Liver (tissue), 9 donors: ENCODE data around the gene PDCD1. TPM values are rescaled to one million over a fixed set of nuclear protein-coding genes. Genes with fewer than 3 reads are reported as not detected.

Source experiments
- DNase-seq: peaks from one replicate; pipeline ENCODE4 v3.0.0-alpha.2; 2017; ENCODE audit warnings: low spot score
- H3K27ac ChIP-seq, 2 donors: one replicate each; pipeline ENCODE4 v1.7.0; 2013; ENCODE audit warnings: inconsistent platforms in 2 of 2, low read length in 2 of 2, control low read depth in 1 of 2, low read depth in 1 of 2, mild to moderate bottlenecking in 1 of 2
- H3K27me3 ChIP-seq, 4 donors: one replicate each; pipeline versions ENCODE4 v1.6.1 to v1.7.0; 2013; ENCODE audit warnings: low read length in 3 of 4, inconsistent platforms in 1 of 4, mild to moderate bottlenecking in 1 of 4, moderate library complexity in 1 of 4; ENCODE audit not compliant: control insufficient read depth in 4 of 4, insufficient read depth in 4 of 4
- H3K36me3 ChIP-seq, 4 donors: one replicate each; pipeline versions ENCODE4 v1.6.1 to v1.7.0; 2013; ENCODE audit warnings: low read length in 3 of 4, mild to moderate bottlenecking in 3 of 4, low read depth in 1 of 4, moderate library complexity in 1 of 4; ENCODE audit not compliant: control insufficient read depth in 4 of 4, insufficient read depth in 3 of 4
- H3K4me1 ChIP-seq, 4 donors: one replicate each; pipeline versions ENCODE4 v1.6.1 to v1.7.0; 2013; ENCODE audit warnings: low read length in 3 of 4, mild to moderate bottlenecking in 3 of 4, moderate library complexity in 1 of 4; ENCODE audit not compliant: control insufficient read depth in 4 of 4, insufficient read depth in 4 of 4
- H3K4me3 ChIP-seq, 3 donors: one replicate each; pipeline versions ENCODE4 v1.6.1 to v1.7.0; 2013; ENCODE audit warnings: low read length in 3 of 3, control low read depth in 1 of 3, low read depth in 1 of 3, mild to moderate bottlenecking in 1 of 3
- H3K9ac ChIP-seq, 2 donors: one replicate each; pipeline ENCODE4 v1.7.0; 2013; ENCODE audit warnings: low read length in 2 of 2, mild to moderate bottlenecking in 2 of 2, moderate library complexity in 2 of 2, control low read depth in 1 of 2, low read depth in 1 of 2
- H3K9me3 ChIP-seq, 4 donors: one replicate each; pipeline versions ENCODE4 v1.6.1 to v1.7.0; 2013; ENCODE audit warnings: low read length in 3 of 4; ENCODE audit not compliant: control insufficient read depth in 4 of 4
- EGR1 ChIP-seq, 2 donors: IDR thresholded peaks; 2 replicates each; pipeline ENCODE4 v1.6.1; 2016 to 2018; ENCODE audit warnings: antibody characterized with exemption in 2 of 2, low read depth in 2 of 2
- FOXA2 ChIP-seq: IDR thresholded peaks from 2 replicates; pipeline ENCODE4 v1.6.1; 2016; ENCODE audit warnings: antibody characterized with exemption
- GABPA ChIP-seq, 2 donors: IDR thresholded peaks in 1 of 2; conservative IDR thresholded peaks in 1 of 2; 2 replicates each; pipeline ENCODE4 v1.6.1; 2016; ENCODE audit warnings: antibody characterized with exemption in 2 of 2, mild to moderate bottlenecking in 1 of 2, moderate library complexity in 1 of 2
- HNF4A ChIP-seq, 2 donors: conservative IDR thresholded peaks; 2 replicates each; pipeline ENCODE4 v1.6.1; 2016; ENCODE audit warnings: antibody characterized with exemption in 2 of 2, mild to moderate bottlenecking in 2 of 2
- HNF4G ChIP-seq: IDR thresholded peaks from 2 replicates; pipeline ENCODE4 v1.6.1; 2016; ENCODE audit warnings: antibody characterized with exemption
- JUND ChIP-seq, 2 donors: IDR thresholded peaks; 2 replicates each; pipeline ENCODE4 v1.6.1; 2016; ENCODE audit warnings: antibody characterized with exemption in 2 of 2
- MAX ChIP-seq: IDR thresholded peaks from 2 replicates; pipeline ENCODE4 v1.6.1; 2016; ENCODE audit warnings: antibody characterized with exemption
- RAD21 ChIP-seq, 2 donors: IDR thresholded peaks; 2 replicates each; pipeline ENCODE4 v1.6.1; 2016; ENCODE audit warnings: antibody characterized with exemption in 2 of 2, mild to moderate bottlenecking in 2 of 2
- REST ChIP-seq: IDR thresholded peaks from 2 replicates; pipeline ENCODE4 v1.6.1; 2016; ENCODE audit warnings: antibody characterized with exemption, mild to moderate bottlenecking
- RXRA ChIP-seq, 2 donors: IDR thresholded peaks; 2 replicates each; pipeline ENCODE4 v1.6.1; 2017 to 2018; ENCODE audit warnings: antibody characterized with exemption in 2 of 2, mild to moderate bottlenecking in 1 of 2
- SP1 ChIP-seq: IDR thresholded peaks from 2 replicates; pipeline ENCODE4 v1.6.1; 2018; ENCODE audit warnings: antibody characterized with exemption, mild to moderate bottlenecking
- TAF1 ChIP-seq: conservative IDR thresholded peaks from 2 replicates; pipeline ENCODE4 v1.6.1; 2016; ENCODE audit warnings: antibody characterized with exemption, mild to moderate bottlenecking
- YY1 ChIP-seq: IDR thresholded peaks from 2 replicates; pipeline ENCODE4 v1.6.1; 2016; ENCODE audit warnings: antibody characterized with exemption, mild to moderate bottlenecking
- ZBTB33 ChIP-seq: IDR thresholded peaks from 2 replicates; pipeline ENCODE4 v1.6.1; 2016; ENCODE audit warnings: antibody characterized with exemption
- WGBS: extraction: QIAGEN DNeasy Blood & Tissue Kit; methylation state at CpG from one replicate; pipeline ENCODE4 v1.1.7; 2013; 5-methylcytosine and 5-hydroxymethylcytosine counted together
- polyA plus RNA-seq, 2 donors: library from polyadenylated mRNA; stranded (reverse) in 1 of 2; unstranded in 1 of 2; fragments of 200-250 nt in 1 of 2; fragments of >200 nt in 1 of 2; fragmentation: Nextera tagmentation in 1 of 2; extraction: Ambion mirVana in 1 of 2; gene quantifications; one replicate each; pipeline versions ENCODE4 v1.2.1 to v1.2.3, GENCODE V29; 2013 to 2015
- total RNA-seq, 2 donors: library from RNA; depleted of rRNA; stranded (reverse); fragments of >200 nt; gene quantifications; one replicate each; pipeline ENCODE4 v1.2.3, GENCODE V29; 2014
- donor health status: healthy.
- donor health status: healthy.
- donor health status: healthy.
- donor health status: healthy.
- donor health status: healthy.

PDCD1 gene
- total and polyA plus RNA-seq, 4 donors, result 0.20 to 0.37 (median 0.25) TPM; not detected in 1

GRCh38 chr2:241882091-241882625, 23.5 kb upstream of the PDCD1 start (continued):
- peak; percentile 74 for TF ChIP-seq REST

- Histone ChIP-seq H3K9me3 (no peaks in the 10 kb centered on the region), H3K4me1 (peaks cover 4 to 29% (median 15%) of the 10 kb centered on the region in 4 donors), H3K36me3 (no peaks in the 10 kb centered on the region), H3K4me3 (peak overlapping the region in 1 of 3 donors; percentile 62), H3K27me3 (no peaks in the 10 kb centered on the region), H3K27ac (peak overlapping the region in 1 of 2 donors; percentile 81), H3K9ac (no peak overlapping the region)
- DNase-seq, result no peak
- WGBS, result 87% methylated on average over 16 of the region's 16 CpGs
- no peak for TF ChIP-seq ZBTB33
- TF ChIP-seq MAX, result no peak
- no peak for TF ChIP-seq GABPA (IDR thresholded peaks at IDR 0.05 in 1 of 2, conservative IDR thresholded peaks at IDR 0.05 in 1 of 2)
- TF ChIP-seq FOXA2, result no peak
- TF ChIP-seq EGR1 (IDR thresholded peaks at IDR 0.05; ENCODE audit: low read depth in 2 of 2), result no peak
- TF ChIP-seq SP1, result no peak
- no peak for TF ChIP-seq RAD21 (IDR thresholded peaks at IDR 0.05)
- TF ChIP-seq HNF4A (conservative IDR thresholded peaks at IDR 0.05), result no peak
- no peak for TF ChIP-seq JUND (IDR thresholded peaks at IDR 0.05)
- TF ChIP-seq REST, result no peak
- no peak for TF ChIP-seq RXRA (IDR thresholded peaks at IDR 0.05)
- TF ChIP-seq YY1, result no peak
- no peak for TF ChIP-seq HNF4G
- no peak for TF ChIP-seq TAF1
Observed at GRCh38 chr2:241880311-241881073, 21.8 kb upstream of the PDCD1 start.
